CD4-positive, CD25-positive, alpha-beta regulatory T cell (primary cell): ENCODE data around the gene LCE7A. TPM values are rescaled to one million over a fixed set of nuclear protein-coding genes. Genes with fewer than 3 reads are reported as not detected.

Experiments
- ATAC-seq, 2 donors: fragments of 150-1000 bp; cut with Tn5 transposase; one replicate each; pipeline ENCODE4 v1.10.0; 2021; ENCODE audit warnings: low read depth in 2 of 2, moderate number of reproducible peaks in 2 of 2, moderate library complexity in 1 of 2
- DNase-seq, 3 donors: peaks; one replicate each; pipeline versions ENCODE4 v3.0.0 to v3.0.0-alpha.2; 2012 to 2022; ENCODE audit warnings: mixed read lengths in 1 of 3
- H3K27ac ChIP-seq: one replicate; pipeline ENCODE4 v1.7.0; 2013; ENCODE audit warnings: mild to moderate bottlenecking, low read length; ENCODE audit not compliant: insufficient read depth, poor library complexity, severe bottlenecking
- H3K27me3 ChIP-seq: one replicate; pipeline ENCODE4 v1.7.0; 2013; ENCODE audit warnings: low read length; ENCODE audit not compliant: control insufficient read depth, insufficient read depth
- H3K36me3 ChIP-seq: one replicate; pipeline ENCODE4 v1.7.0; 2013; ENCODE audit warnings: mild to moderate bottlenecking, low read length, moderate library complexity; ENCODE audit not compliant: control insufficient read depth, insufficient read depth
- H3K4me1 ChIP-seq: 2 replicates; pipeline ENCODE4 v1.7.0; 2013; ENCODE audit warnings: mild to moderate bottlenecking, low read length; ENCODE audit not compliant: insufficient read depth, control insufficient read depth, poor library complexity, severe bottlenecking
- H3K4me3 ChIP-seq: one replicate; pipeline ENCODE4 v1.7.0; 2013; ENCODE audit warnings: low read depth, mild to moderate bottlenecking, low read length, moderate library complexity
- H3K9me3 ChIP-seq, 2 experiments: 1 replicate in 1 of 2; 2 replicates in 1 of 2; pipeline ENCODE4 v1.7.0; 2013; ENCODE audit warnings: low read length in 2 of 2, mild to moderate bottlenecking in 1 of 2, moderate library complexity in 1 of 2; ENCODE audit not compliant: control insufficient read depth in 2 of 2
- H3K27ac Mint-ChIP-seq, 3 donors: one replicate each; pipeline ENCODE4 v1.8.0; 2020 to 2022; ENCODE audit warnings: mild to moderate bottlenecking in 3 of 3, mixed read lengths in 3 of 3, moderate library complexity in 2 of 3
- H3K27me3 Mint-ChIP-seq: one replicate; pipeline ENCODE4 v1.8.0; 2022; ENCODE audit warnings: mild to moderate bottlenecking, mixed read lengths
- H3K36me3 Mint-ChIP-seq: one replicate; pipeline ENCODE4 v1.8.0; 2020; ENCODE audit warnings: mixed read lengths
- H3K4me1 Mint-ChIP-seq, 4 donors: one replicate each; pipeline ENCODE4 v1.8.0; 2020 to 2022; ENCODE audit warnings: mixed read lengths in 4 of 4, mild to moderate bottlenecking in 1 of 4
- H3K4me3 Mint-ChIP-seq, 4 donors: one replicate each; pipeline ENCODE4 v1.8.0; 2020 to 2022; ENCODE audit warnings: mild to moderate bottlenecking in 4 of 4, mixed read lengths in 4 of 4, moderate library complexity in 3 of 4
- H3K9me3 Mint-ChIP-seq, 7 donors: one replicate each; pipeline ENCODE4 v1.8.0; 2020 to 2022; ENCODE audit warnings: mixed read lengths in 7 of 7, mild to moderate bottlenecking in 3 of 7, moderate library complexity in 2 of 7
- polyA plus RNA-seq, 4 donors: library from polyadenylated mRNA; unstranded; fragments of 300-500 nt; fragmentation: Illumina TruSeq; gene quantifications; one replicate each; pipeline ENCODE4 v1.2.3, GENCODE V29; 2021
- total RNA-seq: library from RNA; stranded (reverse); gene quantifications from one replicate; pipeline ENCODE4 v1.2.3, GENCODE V29; 2022

Gene LCE7A
- total RNA-seq (not detected), polyA plus RNA-seq (not detected)

DNA sequence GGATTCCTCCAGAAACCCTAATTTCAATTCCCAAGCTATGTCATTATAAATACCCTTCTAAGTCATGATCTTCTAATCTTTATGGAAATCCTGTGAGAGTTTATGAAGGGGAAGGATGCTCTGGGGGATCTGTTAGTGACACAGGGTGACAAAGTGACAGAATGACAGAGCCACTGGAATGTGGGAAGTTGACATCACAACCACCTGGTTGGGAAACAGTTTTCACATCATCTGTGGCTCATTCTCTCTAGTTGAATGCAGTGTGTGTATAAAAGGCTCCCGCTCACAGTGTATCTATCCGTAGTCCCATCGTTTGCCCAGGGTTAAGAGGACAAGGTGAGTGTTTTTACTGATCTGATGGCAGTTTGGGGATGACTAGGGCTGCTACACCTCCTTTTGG, at the start of gene LCE7A:
Gene LCE7A (plus strand): TSS at position 301 of the 400 bp plus-strand sequence. CDS start 702 bp downstream, outside the sequence.
- Histone ChIP-seq H3K27ac (no peak within 1 kb of the TSS), H3K36me3 (no peaks in the 10 kb centered on the region), H3K4me3 (no peak within 1 kb of the TSS), H3K27me3 (peaks cover 5% of the 10 kb centered on the region), H3K4me1 (no peaks in the 10 kb centered on the region), H3K9me3 (no peaks in the 10 kb centered on the region)
- Mint-ChIP-seq H3K9me3 (peaks cover 0 to 1% (median 0%) of the 10 kb centered on the region in 7 donors), H3K27ac (no peak within 1 kb of the TSS), H3K36me3 (no peaks in the 10 kb centered on the region), H3K27me3 (peaks cover 6% of the 10 kb centered on the region), H3K4me3 (no peak within 1 kb of the TSS), H3K4me1 (no peaks in the 10 kb centered on the region)
- DNase-seq, result no peak
- ATAC-seq, result no peak

DNA sequence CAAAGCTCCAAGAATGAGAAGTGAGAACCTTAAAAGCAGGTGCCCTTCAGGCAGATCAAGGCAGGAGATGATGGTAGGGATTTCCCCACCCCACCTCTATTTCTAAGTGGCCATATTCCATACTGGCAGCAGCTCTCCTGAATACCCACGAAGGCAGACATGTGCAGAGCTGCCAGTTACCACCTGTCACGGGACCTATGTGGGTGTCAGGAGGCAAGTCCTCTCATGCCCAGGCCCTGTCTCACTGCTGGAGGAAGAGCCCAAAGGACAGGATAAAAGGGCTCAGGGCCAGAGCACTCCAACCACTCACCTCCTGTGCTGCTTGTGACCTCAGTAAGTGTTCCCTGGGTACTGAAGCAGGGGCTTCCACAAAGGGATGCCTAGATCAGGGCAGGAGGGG, 48.7 kb upstream of the LCE7A start:
- Mint-ChIP-seq H3K27ac (no peak overlapping the region), H3K36me3 (no peaks in the 10 kb centered on the region), H3K27me3 (peaks cover 5% of the 10 kb centered on the region), H3K4me3 (no peak overlapping the region), H3K4me1 (no peaks in the 10 kb centered on the region), H3K9me3 (peaks cover 0 to 5% (median 0%) of the 10 kb centered on the region in 7 donors)
- no peaks in the 10 kb centered on the region for H3K9me3 ChIP-seq
- no peak overlapping the region for H3K4me3 ChIP-seq
- H3K27me3 ChIP-seq, result peaks cover 4% of the 10 kb centered on the region
- no peaks in the 10 kb centered on the region for H3K4me1 ChIP-seq
- no peak for ATAC-seq
- no peak overlapping the region for H3K27ac ChIP-seq
- H3K36me3 ChIP-seq, result no peaks in the 10 kb centered on the region
- no peak for DNase-seq

DNA sequence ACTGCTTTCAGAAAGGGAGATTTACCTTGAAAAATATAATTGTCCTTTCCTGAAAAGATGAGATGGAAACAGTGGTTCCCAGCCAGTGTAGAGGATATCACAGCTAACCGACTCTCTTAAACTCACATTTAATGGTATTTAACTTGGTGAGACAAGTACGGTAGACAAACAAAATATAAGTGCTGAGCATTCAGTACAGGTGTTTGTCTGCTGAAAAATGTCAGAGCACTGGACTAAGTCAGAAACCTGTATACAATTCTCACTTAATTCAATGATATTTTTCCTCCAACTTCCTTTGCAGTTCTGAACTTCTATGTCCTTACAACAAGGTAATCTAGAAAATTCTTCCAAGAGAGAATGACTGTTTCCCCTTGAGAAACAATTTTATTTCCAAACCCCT, 48.1 kb upstream of the LCE7A start, which contains the start of gene LCE1B:
Gene LCE1B (plus strand): TSS at position 301 of the 400 bp plus-strand sequence. CDS start 476 bp downstream, outside the sequence.
- Mint-ChIP-seq H3K27ac (no peak within 1 kb of the TSS), H3K36me3 (no peaks in the 10 kb centered on the region), H3K9me3 (peaks cover 0 to 5% (median 0%) of the 10 kb centered on the region in 7 donors), H3K4me3 (no peak within 1 kb of the TSS), H3K4me1 (no peaks in the 10 kb centered on the region), H3K27me3 (peaks cover 4% of the 10 kb centered on the region)
- Histone ChIP-seq H3K4me1 (no peaks in the 10 kb centered on the region), H3K27ac (no peak within 1 kb of the TSS), H3K36me3 (no peaks in the 10 kb centered on the region), H3K27me3 (peaks cover 2% of the 10 kb centered on the region), H3K9me3 (no peaks in the 10 kb centered on the region), H3K4me3 (no peak within 1 kb of the TSS)
- no peak for ATAC-seq
- DNase-seq, result no peak

DNA sequence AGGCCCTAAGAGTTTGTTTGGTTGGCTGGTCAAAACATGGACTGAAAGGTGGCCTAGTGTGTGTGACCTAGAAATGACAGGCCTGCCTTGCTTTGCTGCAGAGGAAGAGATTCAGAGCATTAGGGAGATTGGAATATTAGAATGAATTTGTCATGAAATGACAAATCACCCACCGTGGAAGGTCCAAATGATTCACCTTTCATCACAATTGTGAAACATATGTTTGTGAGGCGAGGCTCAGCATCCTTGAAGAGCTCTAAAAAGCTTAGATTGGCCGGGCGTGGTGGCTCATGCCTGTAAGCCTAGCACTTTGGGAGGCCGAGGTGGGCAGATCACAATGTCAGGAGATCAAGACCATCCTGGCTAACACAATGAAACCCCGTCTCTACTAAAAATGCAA, 42.5 kb upstream of the LCE7A start:
- Mint-ChIP-seq H3K27ac (no peak overlapping the region), H3K4me1 (no peaks in the 10 kb centered on the region), H3K4me3 (no peak overlapping the region), H3K27me3 (peaks cover 4% of the 10 kb centered on the region), H3K9me3 (peaks cover 0 to 5% (median 0%) of the 10 kb centered on the region in 7 donors), H3K36me3 (no peaks in the 10 kb centered on the region)
- Histone ChIP-seq H3K27me3 (no peaks in the 10 kb centered on the region), H3K4me1 (no peaks in the 10 kb centered on the region), H3K4me3 (no peak overlapping the region), H3K27ac (no peak overlapping the region), H3K9me3 (no peaks in the 10 kb centered on the region), H3K36me3 (no peaks in the 10 kb centered on the region)
- DNase-seq (no peak), ATAC-seq (no peak)

DNA sequence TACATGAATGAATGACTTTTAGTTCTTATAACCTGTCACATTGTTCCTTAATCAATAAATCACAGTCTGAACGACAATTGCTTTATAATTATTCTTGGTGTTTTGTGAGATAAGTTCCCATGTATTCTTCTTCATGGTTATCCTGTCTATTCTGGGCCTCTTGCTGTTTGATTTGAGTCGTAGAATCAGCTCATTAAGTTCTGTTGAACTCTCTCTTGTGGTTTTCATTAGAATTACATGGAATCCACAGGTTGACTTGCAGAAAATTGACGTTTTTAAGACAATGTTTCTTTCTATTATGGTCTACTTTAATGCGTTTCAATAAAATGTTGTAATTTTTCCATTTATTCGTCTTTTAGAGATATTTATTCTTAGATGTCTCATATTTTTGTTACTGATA, 36.5 kb upstream of the LCE7A start:
- no peaks in the 10 kb centered on the region for H3K4me1 Mint-ChIP-seq
- peaks cover 7% of the 10 kb centered on the region for H3K27me3 ChIP-seq
- H3K36me3 ChIP-seq, result no peaks in the 10 kb centered on the region
- H3K4me3 Mint-ChIP-seq, result no peak overlapping the region
- H3K4me1 ChIP-seq, result no peaks in the 10 kb centered on the region
- DNase-seq (no peak), ATAC-seq (no peak)
- H3K27ac Mint-ChIP-seq, result no peak overlapping the region
- H3K27me3 Mint-ChIP-seq, result peaks cover 4% of the 10 kb centered on the region
- no peaks in the 10 kb centered on the region for H3K36me3 Mint-ChIP-seq
- H3K9me3 ChIP-seq, result no peaks in the 10 kb centered on the region
- H3K9me3 Mint-ChIP-seq, result peaks cover 0 to 1% (median 0%) of the 10 kb centered on the region in 7 donors
- no peak overlapping the region for H3K4me3 ChIP-seq
- no peak overlapping the region for H3K27ac ChIP-seq

GRCh38 chr1:152824964-152825363, 34.8 kb upstream of the LCE7A start:
- Histone ChIP-seq H3K36me3 (no peaks in the 10 kb centered on the region), H3K27me3 (peaks cover 7% of the 10 kb centered on the region), H3K4me3 (no peak overlapping the region), H3K4me1 (no peaks in the 10 kb centered on the region), H3K9me3 (no peaks in the 10 kb centered on the region), H3K27ac (no peak overlapping the region)
- Mint-ChIP-seq H3K27ac (no peak overlapping the region), H3K9me3 (peaks cover 0 to 2% (median 0%) of the 10 kb centered on the region in 7 donors), H3K4me1 (no peaks in the 10 kb centered on the region), H3K36me3 (no peaks in the 10 kb centered on the region), H3K27me3 (peaks cover 8% of the 10 kb centered on the region), H3K4me3 (no peak overlapping the region)
- DNase-seq (no peak), ATAC-seq (no peak)

DNA sequence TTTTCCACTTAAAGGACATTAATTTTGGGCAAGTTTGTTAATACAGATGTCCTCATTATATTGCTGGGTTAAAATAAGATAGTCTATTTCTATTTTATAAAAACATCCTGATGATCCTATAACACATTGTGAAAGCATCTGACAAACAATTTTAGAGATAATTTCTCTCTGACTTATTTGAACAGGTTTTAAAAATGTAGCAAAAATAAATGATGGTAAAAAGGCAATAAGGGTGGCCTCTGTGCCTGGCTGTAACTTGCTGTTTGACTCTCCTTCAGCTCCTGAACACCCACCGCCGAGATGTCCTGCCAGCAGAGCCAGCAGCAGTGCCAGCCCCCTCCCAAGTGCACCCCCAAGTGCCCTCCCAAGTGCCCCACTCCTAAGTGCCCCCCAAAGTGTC, 32.6 kb upstream of the LCE7A start, which contains the start of gene LCE1A:
Gene LCE1A (plus strand): TSS at position 301 of the 400 bp plus-strand sequence. CDS start 0 bp downstream, at position 301.
- no peaks in the 10 kb centered on the region for H3K9me3 ChIP-seq
- H3K4me1 ChIP-seq, result no peaks in the 10 kb centered on the region
- ATAC-seq, result no peak
- H3K36me3 ChIP-seq, result no peaks in the 10 kb centered on the region
- no peaks in the 10 kb centered on the region for H3K36me3 Mint-ChIP-seq
- peaks cover 7% of the 10 kb centered on the region for H3K27me3 ChIP-seq
- DNase-seq, result no peak
- no peaks in the 10 kb centered on the region for H3K4me1 Mint-ChIP-seq
- no peak within 1 kb of the TSS for H3K27ac ChIP-seq
- peaks cover 9% of the 10 kb centered on the region for H3K27me3 Mint-ChIP-seq
- peaks cover 0 to 3% (median 1%) of the 10 kb centered on the region in 7 donors for H3K9me3 Mint-ChIP-seq
- no peak within 1 kb of the TSS for H3K27ac Mint-ChIP-seq
- no peak within 1 kb of the TSS for H3K4me3 Mint-ChIP-seq
- no peak within 1 kb of the TSS for H3K4me3 ChIP-seq

GRCh38 chr1:152836870-152837269, 22.9 kb upstream of the LCE7A start:
- Histone ChIP-seq H3K4me1 (no peaks in the 10 kb centered on the region), H3K36me3 (no peaks in the 10 kb centered on the region), H3K27me3 (peaks cover 7% of the 10 kb centered on the region), H3K9me3 (no peaks in the 10 kb centered on the region), H3K4me3 (no peak overlapping the region), H3K27ac (no peak overlapping the region)
- Mint-ChIP-seq H3K27ac (no peak overlapping the region), H3K4me1 (no peaks in the 10 kb centered on the region), H3K36me3 (no peaks in the 10 kb centered on the region), H3K4me3 (no peak overlapping the region), H3K27me3 (peaks cover 27% of the 10 kb centered on the region), H3K9me3 (peaks cover 0 to 3% (median 0%) of the 10 kb centered on the region in 7 donors)
- DNase-seq (no peak), ATAC-seq (no peak)
